Measurements from ENCODE around the gene RAB1B. TPM values are rescaled to one million over a fixed set of nuclear protein-coding genes. Genes with fewer than 3 reads are reported as not detected.

RAB1B gene
- total and polyA plus RNA-seq, 12 donors: 117 to 153 (median 132) TPM

GRCh38 chr11:66283461-66284105 is 15.1 kb downstream of the RAB1B start:
- TF ChIP-seq CTCF (IDR thresholded peaks at IDR 0.05): peak in 1 of 9 donors; percentile 9
- DNase-seq (no peak), ATAC-seq (no peak)
- no peaks in the 10 kb centered on the region for H3K9me3 ChIP-seq
- no peak overlapping the region for H3K4me3 ChIP-seq
- H3K27me3 ChIP-seq: peaks cover 0 to 6% (median 0%) of the 10 kb centered on the region in 7 donors
- 73 to 89% methylated on average over 14 of the region's 14 CpGs for WGBS, 2 donors
- H3K27ac ChIP-seq: no peak overlapping the region
- peaks cover 0 to 15% (median 0%) of the 10 kb centered on the region in 9 donors for H3K36me3 ChIP-seq
- peaks cover 8 to 59% (median 31%) of the 10 kb centered on the region in 9 donors for H3K4me1 ChIP-seq
- intact Hi-C loops (cut with DNase I): loop anchor here in 6 of 10 donors (2.0 to 10.0 kb wide), 3 partner anchors 59 to 61 kb away; no protein-coding TSS in a partner anchor

GRCh38 chr11:66284526-66285078 is 16.2 kb downstream of the RAB1B start:
- no peak for ATAC-seq
- Histone ChIP-seq H3K27ac (peak overlapping the region in 1 of 10 donors; percentile 63), H3K9me3 (no peaks in the 10 kb centered on the region), H3K27me3 (peaks cover 0 to 4% (median 0%) of the 10 kb centered on the region in 7 donors), H3K36me3 (peaks cover 0 to 15% (median 0%) of the 10 kb centered on the region in 9 donors), H3K4me3 (no peak overlapping the region), H3K4me1 (peaks cover 8 to 55% (median 35%) of the 10 kb centered on the region in 9 donors)
- DNase-seq: no peak
- intact Hi-C loops (cut with DNase I): loop anchor here in 4 of 10 donors (2.0 to 10.0 kb wide), 3 partner anchors 60 to 62 kb away; no protein-coding TSS in a partner anchor
- 94 to 96% methylated on average over 16 of the region's 16 CpGs for WGBS, 2 donors
- no peak for TF ChIP-seq CTCF (IDR thresholded peaks at IDR 0.05)

GRCh38 chr11:66285250-66285947 is 17.0 kb downstream of the RAB1B start:
- TF ChIP-seq CTCF (IDR thresholded peaks at IDR 0.05): no peak
- no peaks in the 10 kb centered on the region for H3K9me3 ChIP-seq
- intact Hi-C loops (cut with DNase I): loop anchor here in 3 of 10 donors (2.0 to 10.0 kb wide), 2 partner anchors 61 to 63 kb away; no protein-coding TSS in a partner anchor
- peak overlapping the region in 4 of 10 donors; percentile 30 to 63 (median 62) for H3K27ac ChIP-seq
- 82 to 89% methylated on average over 13 of the region's 13 CpGs for WGBS, 2 donors
- H3K4me1 ChIP-seq: peaks cover 8 to 62% (median 43%) of the 10 kb centered on the region in 9 donors
- H3K36me3 ChIP-seq: peaks cover 0 to 15% (median 0%) of the 10 kb centered on the region in 9 donors
- no peak overlapping the region for H3K4me3 ChIP-seq
- no peaks in the 10 kb centered on the region for H3K27me3 ChIP-seq
- DNase-seq (no peak), ATAC-seq (peak in 1 of 8 donors; percentile 6)

GRCh38 chr11:66286699-66287098 is 18.3 kb downstream of the RAB1B start:
- H3K9me3 ChIP-seq: no peaks in the 10 kb centered on the region
- H3K4me3 ChIP-seq: no peak overlapping the region
- no peak for TF ChIP-seq CTCF (IDR thresholded peaks at IDR 0.05)
- 82 to 87% methylated on average over 5 of the region's 5 CpGs for WGBS, 2 donors
- ATAC-seq: no peak
- intact Hi-C loops (cut with DNase I): loop anchor here in 2 of 10 donors (10.0 kb wide), 1 partner anchor 62 kb away; no protein-coding TSS in a partner anchor
- peak overlapping the region in 3 of 10 donors; percentile 61 to 63 (median 62) for H3K27ac ChIP-seq
- H3K36me3 ChIP-seq: peaks cover 0 to 15% (median 0%) of the 10 kb centered on the region in 9 donors
- no peak for DNase-seq
- H3K27me3 ChIP-seq: peaks cover 0 to 11% (median 0%) of the 10 kb centered on the region in 7 donors
- peaks cover 8 to 62% (median 46%) of the 10 kb centered on the region in 9 donors for H3K4me1 ChIP-seq

Measured in heart right ventricle (tissue), 16 donors.